CD14-positive monocyte (primary cell): ENCODE data around the gene BET1L. TPM values are rescaled to one million over a fixed set of nuclear protein-coding genes. Genes with fewer than 3 reads are reported as not detected.

Source experiments
- DNase-seq, 3 donors: peaks; one replicate each; pipeline ENCODE4 v3.0.0-alpha.2; 2011 to 2022
- H2AFZ ChIP-seq: 2 replicates; pipeline ENCODE4 v1.6.0; 2012; ENCODE audit warnings: mild to moderate bottlenecking, low read depth, low read length, inconsistent platforms; ENCODE audit not compliant: insufficient read depth, poor library complexity, severe bottlenecking
- H3K27ac ChIP-seq, 2 donors: 1 replicate in 1 of 2; 2 replicates in 1 of 2; pipeline ENCODE4 v1.5.1; 2012 to 2013; ENCODE audit warnings: low read length in 2 of 2, control low read depth in 1 of 2, inconsistent platforms in 1 of 2, low read depth in 1 of 2, mild to moderate bottlenecking in 1 of 2
- H3K27me3 ChIP-seq, 2 donors: one replicate each; pipeline versions ENCODE4 v1.6.0 to v1.6.1; 2011 to 2013; ENCODE audit warnings: low read length in 2 of 2; ENCODE audit not compliant: control insufficient read depth in 2 of 2, insufficient read depth in 2 of 2
- H3K36me3 ChIP-seq, 2 donors: replicated peaks in 1 of 2; 1 replicate in 1 of 2; 2 replicates in 1 of 2; pipeline versions ENCODE4 v1.5.1 to v1.6.1; 2012 to 2013; ENCODE audit warnings: low read length in 2 of 2, control low read depth in 1 of 2, inconsistent platforms in 1 of 2, mild to moderate bottlenecking in 1 of 2; ENCODE audit not compliant: insufficient read depth in 2 of 2, control insufficient read depth in 1 of 2
- H3K4me1 ChIP-seq, 2 donors: 1 replicate in 1 of 2; 2 replicates in 1 of 2; pipeline versions ENCODE4 v1.5.1 to v1.6.1; 2012 to 2013; ENCODE audit warnings: low read length in 2 of 2, control low read depth in 1 of 2, inconsistent platforms in 1 of 2, mild to moderate bottlenecking in 1 of 2, moderate library complexity in 1 of 2; ENCODE audit not compliant: insufficient read depth in 2 of 2, control insufficient read depth in 1 of 2
- H3K4me2 ChIP-seq: replicated peaks from 2 replicates; pipeline ENCODE3; 2012; ENCODE audit warnings: low read length, moderate library complexity, mild to moderate bottlenecking; ENCODE audit not compliant: poor library complexity, severe bottlenecking; ENCODE audit errors: extremely low read depth
- H3K4me3 ChIP-seq, 3 experiments: fragments of 200-600 bp in 1 of 3; sonication (generic) in 1 of 3; replicated peaks in 1 of 3; 1 replicate in 2 of 3; 2 replicates in 1 of 3; pipeline ENCODE4 v1.5.1; 2011 to 2013; ENCODE audit warnings: low read length in 3 of 3, mild to moderate bottlenecking in 3 of 3, control low read depth in 2 of 3, low read depth in 2 of 3, inconsistent platforms in 1 of 3, moderate library complexity in 1 of 3
- H3K79me2 ChIP-seq: 2 replicates; pipeline ENCODE4 v1.6.0; 2012; ENCODE audit warnings: mild to moderate bottlenecking, control low read depth, inconsistent platforms, low read length, moderate library complexity; ENCODE audit not compliant: insufficient read depth
- H3K9ac ChIP-seq: 2 replicates; pipeline ENCODE4 v1.6.0; 2017; ENCODE audit warnings: low read length, mild to moderate bottlenecking; ENCODE audit not compliant: insufficient read depth, poor library complexity, severe bottlenecking
- H3K9me3 ChIP-seq, 2 donors: replicated peaks in 1 of 2; 1 replicate in 1 of 2; 2 replicates in 1 of 2; pipeline versions ENCODE4 v1.5.1 to v1.6.1; 2012 to 2013; ENCODE audit warnings: low read length in 2 of 2, control low read depth in 1 of 2; ENCODE audit not compliant: control insufficient read depth in 1 of 2, insufficient read depth in 1 of 2
- H4K20me1 ChIP-seq: 2 replicates; pipeline ENCODE4 v1.6.0; 2012; ENCODE audit warnings: mild to moderate bottlenecking, low read length, control low read depth, moderate library complexity; ENCODE audit not compliant: insufficient read depth
- H3K27ac Mint-ChIP-seq, 7 donors: one replicate each; pipeline ENCODE4 v1.8.0; 2020; ENCODE audit warnings: mild to moderate bottlenecking in 7 of 7, mixed read lengths in 7 of 7, moderate library complexity in 6 of 7, inconsistent platforms in 2 of 7
- H3K27me3 Mint-ChIP-seq, 3 donors: one replicate each; pipeline ENCODE4 v1.8.0; 2021 to 2022; ENCODE audit warnings: low read depth in 3 of 3, mild to moderate bottlenecking in 3 of 3, mixed read lengths in 3 of 3, moderate library complexity in 3 of 3, inconsistent platforms in 1 of 3
- H3K36me3 Mint-ChIP-seq, 2 donors: one replicate each; pipeline ENCODE4 v1.8.0; 2020; ENCODE audit warnings: mixed read lengths in 2 of 2, inconsistent platforms in 1 of 2, mild to moderate bottlenecking in 1 of 2
- H3K4me1 Mint-ChIP-seq: one replicate; pipeline ENCODE4 v1.8.0; 2020; ENCODE audit warnings: mild to moderate bottlenecking, mixed read lengths
- H3K4me3 Mint-ChIP-seq, 2 donors: one replicate each; pipeline ENCODE4 v1.8.0; 2020; ENCODE audit warnings: mild to moderate bottlenecking in 2 of 2, mixed read lengths in 2 of 2, moderate library complexity in 1 of 2
- H3K9me3 Mint-ChIP-seq, 7 donors: one replicate each; pipeline ENCODE4 v1.8.0; 2020 to 2022; ENCODE audit warnings: mixed read lengths in 7 of 7, mild to moderate bottlenecking in 6 of 7, moderate library complexity in 6 of 7, inconsistent platforms in 2 of 7
- CTCF ChIP-seq: fragments of 200-600 bp; IDR thresholded peaks from one replicate; pipeline ENCODE4 v1.8.0; 2022; ENCODE audit warnings: antibody characterized with exemption, mild to moderate bottlenecking
- WGBS: methylation state at CpG from one replicate; pipeline ENCODE4 v1.1.5; 2013; ENCODE audit warnings: missing lambda C conversion rate; ENCODE audit not compliant: insufficient coverage; 5-methylcytosine and 5-hydroxymethylcytosine counted together
- intact Hi-C, 2 donors: fragments of 100-400 bp; cut with micrococcal nuclease; formaldehyde crosslinking; loops; one replicate each; pipeline versions ENCODE4 v1.15.0 to v1.15.1; 2023
- polyA plus RNA-seq, 3 donors: library from polyadenylated mRNA; depleted of rRNA in 1 of 3; unstranded in 2 of 3; stranded (reverse) in 1 of 3; fragments of 300-500 nt in 2 of 3; fragments of >200 nt in 1 of 3; fragmentation: Illumina TruSeq in 2 of 3; gene quantifications; 1 replicate in 2 of 3; 2 replicates in 1 of 3; pipeline ENCODE4 v1.2.3, GENCODE V29; 2012 to 2021

Gene BET1L
- polyA plus RNA-seq, 3 donors, result 9.5 to 37.3 (median 29.3) TPM

DNA sequence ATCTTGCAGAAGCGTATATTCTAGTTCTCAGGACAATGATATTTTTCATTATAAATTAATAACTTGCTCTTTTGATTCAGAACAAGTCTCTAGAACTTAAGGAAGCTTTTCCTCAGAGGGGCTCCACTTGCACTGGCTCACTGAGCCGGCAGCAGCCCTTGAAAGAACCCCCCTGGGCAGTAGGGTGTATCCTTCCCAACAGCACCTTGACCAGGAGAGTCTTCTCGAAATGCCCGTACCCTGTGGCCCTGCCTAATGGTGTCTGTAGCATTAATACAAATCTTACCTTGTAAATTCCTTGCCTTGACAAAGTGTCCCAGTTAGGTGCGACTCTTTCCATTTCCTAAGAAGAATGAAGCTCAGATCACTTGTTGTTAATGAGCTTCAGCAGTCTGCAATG lies 43.1 kb upstream of the BET1L start:
- no peak overlapping the region for H3K27ac ChIP-seq
- H3K27ac Mint-ChIP-seq, result peak overlapping the region in 1 of 7 donors; percentile 46

GRCh38 chr11:249062-249461 lies 41.9 kb upstream of the BET1L start:
- Histone ChIP-seq H3K9ac (no peak overlapping the region), H3K79me2 (no peaks in the 10 kb centered on the region), H3K4me1 (no peaks in the 10 kb centered on the region), H3K27me3 (no peaks in the 10 kb centered on the region), H3K27ac (no peak overlapping the region), H3K36me3 (peaks cover 96 to 97% of the 10 kb centered on the region in 2 donors), H4K20me1 (peaks cover 9% of the 10 kb centered on the region), H2AFZ (no peak overlapping the region), H3K4me2 (no peak overlapping the region), H3K9me3 (no peaks in the 10 kb centered on the region), H3K4me3 (no peak overlapping the region)
- intact Hi-C loops, result no loop called here
- Mint-ChIP-seq H3K36me3 (peaks cover 90 to 98% of the 10 kb centered on the region in 2 donors), H3K9me3 (no peaks in the 10 kb centered on the region), H3K27me3 (peaks cover 0 to 2% (median 0%) of the 10 kb centered on the region in 3 donors), H3K27ac (peak overlapping the region in 1 of 7 donors; percentile 10), H3K4me3 (no peak overlapping the region), H3K4me1 (no peaks in the 10 kb centered on the region)
- 94% methylated on average over 7 of the region's 8 CpGs for WGBS
- no peak for TF ChIP-seq CTCF
- no peak for DNase-seq

More for the DNA sequence above, 43.1 kb upstream of the BET1L start:
- no peak overlapping the region for H3K4me2 ChIP-seq
- no peak overlapping the region for H3K4me3 ChIP-seq
- peaks cover 80 to 87% of the 10 kb centered on the region in 2 donors for H3K36me3 Mint-ChIP-seq
- no peaks in the 10 kb centered on the region for H3K79me2 ChIP-seq
- no peak overlapping the region for H3K9ac ChIP-seq
- no peak for TF ChIP-seq CTCF
- H4K20me1 ChIP-seq, result peaks cover 8% of the 10 kb centered on the region
- H3K4me1 Mint-ChIP-seq, result no peaks in the 10 kb centered on the region
- DNase-seq, result no peak
- H3K36me3 ChIP-seq, result peaks cover 84 to 85% of the 10 kb centered on the region in 2 donors
- WGBS, result 83% methylated on average over 2 of the region's 5 CpGs
- no peaks in the 10 kb centered on the region for H3K4me1 ChIP-seq
- H3K27me3 Mint-ChIP-seq, result no peaks in the 10 kb centered on the region
- no peak overlapping the region for H2AFZ ChIP-seq
- no peak overlapping the region for H3K4me3 Mint-ChIP-seq
- no peaks in the 10 kb centered on the region for H3K27me3 ChIP-seq
- H3K9me3 Mint-ChIP-seq, result no peaks in the 10 kb centered on the region
- H3K9me3 ChIP-seq, result no peaks in the 10 kb centered on the region
- intact Hi-C loops, result loop anchor here (5.0 kb wide), 4 partner anchors 37 to 107 kb away; partner anchors contain the start of genes IFITM2 (in 1 of the 2) and PGGHG (in 1 of the 2)
